Right lobe of liver (tissue), 4 donors: ENCODE results near the gene GALNT8.

Experiments
- CTCF ChIP-seq, 4 donors: fragments of 200-600 bp in 3 of 4; fragments of 450-650 bp in 1 of 4; IDR thresholded peaks; one replicate each; pipeline versions ENCODE4 v1.5.1 to v1.8.0; 2016 to 2022; ENCODE audit warnings: antibody characterized with exemption in 4 of 4, mild to moderate bottlenecking in 2 of 4
- POLR2A ChIP-seq: fragments of 450-650 bp; IDR thresholded peaks from one replicate; pipeline ENCODE4 v1.6.1; 2017; ENCODE audit warnings: antibody characterized with exemption, mild to moderate bottlenecking
- donor health status: DM: no; HTN: no; CAD: no.
- donor health status: DM: no; HTN: no; CAD: no.
- donor health status: DM: no; HTN: yes; CAD: no.

GRCh38 chr12:4789776-4790175, 69.6 kb downstream of the GALNT8 start:
- TF ChIP-seq POLR2A (no peak), CTCF (IDR thresholded peaks at IDR 0.05) (no peak)
